ENCODE measurements around the gene NDUFA8. TPM values are rescaled to one million over a fixed set of nuclear protein-coding genes. Genes with fewer than 3 reads are reported as not detected.

The NDUFA8 gene
- 10 to 100 TPM; 74.3 to 93.0 (median 80.6) TPM for polyA plus RNA-seq (ENCODE audit: insufficient read length in 4 of 4)

GRCh38 chr9:122159026-122159924 lies at the start of gene NDUFA8, which contains the start of gene MORN5:
TSS of gene NDUFA8 (minus strand) at chr9:122159779. CDS start at chr9:122159677, 102 bp downstream.
TSS of gene MORN5 (plus strand) at chr9:122159908. CDS start at chr9:122159973, 65 bp downstream.
- peak; percentile 88 to 95 (median 94) for DNase-seq (ENCODE audit: low read depth in 4 of 4, low spot score in 2 of 4)

GRCh38 chr9:122207096-122207495 lies 47.5 kb upstream of the NDUFA8 start:
- no peak for DNase-seq (ENCODE audit: low read depth in 4 of 4, low spot score in 2 of 4)

- no peak for DNase-seq (ENCODE audit: low read depth in 4 of 4, low spot score in 2 of 4)
These were observed 46.8 kb upstream of the NDUFA8 start for GRCh38 chr9:122206118-122207046.

GRCh38 chr9:122205176-122205575 lies 45.6 kb upstream of the NDUFA8 start:
- no peak for DNase-seq (ENCODE audit: low read depth in 4 of 4, low spot score in 2 of 4)

GRCh38 chr9:122204491-122204890 lies 44.9 kb upstream of the NDUFA8 start:
- DNase-seq (ENCODE audit: low read depth in 4 of 4, low spot score in 2 of 4): no peak

GRCh38 chr9:122204055-122204454 lies 44.5 kb upstream of the NDUFA8 start:
- DNase-seq (ENCODE audit: low read depth in 4 of 4, low spot score in 2 of 4): no peak

GRCh38 chr9:122202111-122202510 lies 42.5 kb upstream of the NDUFA8 start:
- no peak for DNase-seq (ENCODE audit: low read depth in 4 of 4, low spot score in 2 of 4)

- DNase-seq (ENCODE audit: low read depth in 4 of 4, low spot score in 2 of 4): no peak
These were observed 42.1 kb upstream of the NDUFA8 start for GRCh38 chr9:122201641-122202040.

- DNase-seq (ENCODE audit: low read depth in 4 of 4, low spot score in 2 of 4): no peak
These were observed 41.5 kb upstream of the NDUFA8 start for GRCh38 chr9:122200960-122201595.

- DNase-seq (ENCODE audit: low read depth in 4 of 4, low spot score in 2 of 4): no peak
These were observed 38.3 kb upstream of the NDUFA8 start for GRCh38 chr9:122197882-122198281.

- no peak for DNase-seq (ENCODE audit: low read depth in 4 of 4, low spot score in 2 of 4)
These were observed 37.8 kb upstream of the NDUFA8 start for GRCh38 chr9:122197426-122197825.

- no peak for DNase-seq (ENCODE audit: low read depth in 4 of 4, low spot score in 2 of 4)
These were observed 36.3 kb upstream of the NDUFA8 start for GRCh38 chr9:122195875-122196274.

- DNase-seq (ENCODE audit: low read depth in 4 of 4, low spot score in 2 of 4): no peak
These were observed 34.1 kb upstream of the NDUFA8 start for GRCh38 chr9:122193651-122194050.

- no peak for DNase-seq (ENCODE audit: low read depth in 4 of 4, low spot score in 2 of 4)
These were observed 33.4 kb upstream of the NDUFA8 start for GRCh38 chr9:122192914-122193525.

- DNase-seq (ENCODE audit: low read depth in 4 of 4, low spot score in 2 of 4): no peak
These were observed 32.8 kb upstream of the NDUFA8 start for GRCh38 chr9:122192261-122192875.

GRCh38 chr9:122191584-122191983 lies 32.0 kb upstream of the NDUFA8 start:
- DNase-seq (ENCODE audit: low read depth in 4 of 4, low spot score in 2 of 4): peak in 1 of 4 donors; percentile 27

GRCh38 chr9:122190597-122191381 lies 31.2 kb upstream of the NDUFA8 start:
- no peak for DNase-seq (ENCODE audit: low read depth in 4 of 4, low spot score in 2 of 4)

GRCh38 chr9:122188369-122188768 lies 28.8 kb upstream of the NDUFA8 start:
- DNase-seq (ENCODE audit: low read depth in 4 of 4, low spot score in 2 of 4): no peak

Measured in left renal cortex interstitium (tissue), 4 donors.